HG03175 (cell line): ENCODE results near the gene TAPT1.

Source experiments
- ATAC-seq: cut with Tn5 transposase; IDR thresholded peaks from one replicate; pipeline ENCODE4 v1.9.1; 2021; ENCODE audit warnings: mild to moderate bottlenecking, moderate library complexity; ENCODE audit not compliant: unreplicated experiment

TAPT1 gene

DNA sequence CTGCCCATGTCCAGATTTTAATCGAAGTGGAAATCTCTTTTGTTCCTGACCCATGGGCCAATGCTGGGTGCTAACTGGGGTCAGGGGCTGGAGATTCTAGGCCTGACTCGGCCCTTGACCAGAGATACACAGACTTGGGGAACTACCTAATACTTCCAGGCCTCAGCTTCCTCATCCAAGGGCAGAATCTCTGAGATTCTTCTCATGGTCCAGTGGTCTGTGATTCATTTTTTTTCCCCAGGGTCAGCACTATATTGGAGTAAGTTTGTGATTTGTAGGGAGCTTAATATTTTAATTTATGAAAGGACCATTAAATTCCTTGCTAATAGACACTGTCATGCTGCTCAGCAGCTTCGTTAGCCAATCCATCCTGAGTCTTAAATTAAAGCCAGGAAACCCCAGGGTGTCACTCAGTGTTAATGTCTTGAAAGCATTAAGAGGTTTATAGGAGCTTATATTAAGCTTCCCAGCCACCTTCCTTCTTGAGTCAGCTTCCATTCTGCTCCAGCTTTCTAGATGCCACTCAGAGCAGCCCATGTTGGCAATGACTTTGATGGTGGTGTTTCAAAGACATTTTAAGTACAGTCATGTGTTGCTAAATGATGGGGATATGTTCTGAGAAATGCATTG, 115.5 kb downstream of the TAPT1 start:
- ATAC-seq = no peak
